ENCODE results near the gene DSTN. TPM values are rescaled to one million over a fixed set of nuclear protein-coding genes. Genes with fewer than 3 reads are reported as not detected.
A peak's percentile ranks its signal among the peaks of the same experiment; 100 is the strongest.

The DSTN gene
- total RNA-seq, 1 experiment from 2014 or later: 9.5 TPM

DNA sequence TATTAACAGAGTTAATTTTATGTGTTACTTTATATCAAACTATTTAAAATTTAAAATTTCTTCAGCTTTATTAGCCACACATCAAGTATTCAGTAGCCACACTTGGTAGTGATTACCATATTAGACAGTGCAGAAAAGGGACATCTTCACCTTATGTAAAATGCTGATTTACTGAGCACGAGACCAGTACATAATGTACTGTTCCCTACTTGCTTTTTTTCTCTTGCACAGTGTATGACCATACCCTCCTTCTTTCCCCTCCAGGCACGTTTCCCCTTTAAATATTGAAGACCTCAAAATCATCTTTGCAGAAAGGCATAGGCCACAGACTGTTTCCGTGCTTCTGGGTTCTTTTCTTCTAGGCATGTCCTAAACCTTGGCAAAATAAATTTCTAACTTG, 17.9 kb downstream of the DSTN start:
- Histone ChIP-seq H3K4me1 (ENCODE audit: low read length) (peaks cover 4% of the 10 kb centered on the region), H3K4me3 (ENCODE audit: low read length) (no peak overlapping the region), H4K20me1 (ENCODE audit: insufficient read depth, low read depth, low read length) (peaks cover 8% of the 10 kb centered on the region; the same call in 1 of the 2 replicates), H3K27ac (ENCODE audit: low read length) (no peak overlapping the region), H3K27me3 (ENCODE audit: low read length) (no peaks in the 10 kb centered on the region), H3K9me2 (replicated peaks; ENCODE audit: insufficient read depth, low read length) (no peaks in the 10 kb centered on the region), H3K4me2 (ENCODE audit: low read depth, low read length, poor library complexity, severe bottlenecking) (no peak overlapping the region), H3K9me3 (ENCODE audit: low read length) (no peaks in the 10 kb centered on the region), H2AFZ (ENCODE audit: low read length) (no peak overlapping the region), H3K36me3 (ENCODE audit: insufficient read depth, low read length) (no peaks in the 10 kb centered on the region), H3K79me2 (ENCODE audit: low read length) (no peaks in the 10 kb centered on the region), H3K9ac (ENCODE audit: low read length) (no peak overlapping the region)
- DNase-seq: peak; percentile 15

DNA sequence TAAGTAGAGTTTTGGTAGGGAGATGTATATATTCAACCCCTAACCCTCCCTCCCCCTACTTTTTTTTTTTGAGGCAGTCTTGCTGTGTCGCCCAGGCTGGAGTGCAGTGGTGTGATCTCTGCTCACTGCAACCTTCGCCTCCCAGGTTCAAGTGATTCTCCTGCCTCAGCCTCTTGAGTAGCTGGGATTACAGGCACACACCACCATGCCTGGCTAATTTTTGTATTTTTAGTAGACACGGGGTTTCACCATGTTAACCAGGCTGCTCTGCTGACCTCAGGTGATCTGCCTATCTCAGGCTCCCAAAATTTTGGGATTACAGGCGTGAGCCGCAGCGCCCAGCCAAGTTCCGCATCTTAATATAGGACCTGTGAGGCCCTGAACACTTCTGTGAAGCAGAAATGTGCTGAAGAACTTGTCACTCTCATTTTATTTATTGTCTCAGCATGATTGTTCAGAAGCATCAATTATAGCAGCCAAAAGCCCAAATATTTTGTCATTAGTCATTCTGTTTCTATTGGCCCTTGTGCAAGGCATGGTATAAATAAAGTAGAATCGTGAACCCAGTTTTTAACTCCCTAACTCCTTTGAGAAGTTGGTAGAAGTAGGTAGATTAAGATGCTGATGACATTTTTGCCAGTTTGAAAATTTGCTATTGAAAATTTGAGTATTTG, 19.4 kb downstream of the DSTN start:
- DNase-seq: no peak
- Histone ChIP-seq H3K4me1 (ENCODE audit: low read length) (no peaks in the 10 kb centered on the region), H3K4me2 (ENCODE audit: low read depth, low read length, poor library complexity, severe bottlenecking) (no peak overlapping the region), H2AFZ (ENCODE audit: low read length) (no peak overlapping the region), H3K9me3 (ENCODE audit: low read length) (no peaks in the 10 kb centered on the region), H3K9me2 (replicated peaks; ENCODE audit: insufficient read depth, low read length) (no peaks in the 10 kb centered on the region), H3K4me3 (ENCODE audit: low read length) (no peak overlapping the region), H3K27me3 (ENCODE audit: low read length) (no peaks in the 10 kb centered on the region), H3K79me2 (ENCODE audit: low read length) (no peaks in the 10 kb centered on the region), H4K20me1 (ENCODE audit: insufficient read depth, low read depth, low read length) (peaks cover 8% of the 10 kb centered on the region; the same call in 1 of the 2 replicates), H3K9ac (ENCODE audit: low read length) (no peak overlapping the region), H3K27ac (ENCODE audit: low read length) (no peak overlapping the region), H3K36me3 (ENCODE audit: insufficient read depth, low read length) (no peaks in the 10 kb centered on the region)

DNA sequence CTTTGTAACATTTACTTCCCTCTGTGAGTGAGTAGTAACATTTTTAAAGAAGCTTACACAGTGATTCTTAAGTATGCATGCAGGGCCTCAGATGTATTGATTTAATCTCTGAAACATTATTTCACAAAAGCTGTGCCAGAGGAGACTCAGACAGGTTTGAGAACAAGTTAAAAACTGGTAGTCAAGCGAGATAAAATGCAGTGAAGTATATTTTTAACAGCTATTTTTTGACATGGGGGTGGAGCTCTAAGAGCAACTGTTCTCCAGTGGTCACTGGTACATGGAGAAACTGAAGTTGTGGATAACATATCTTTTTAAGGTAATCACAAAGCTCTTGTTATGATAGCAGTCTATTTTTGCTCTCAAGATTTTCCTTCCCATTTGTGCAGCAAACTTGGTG, 20.4 kb downstream of the DSTN start:
- H2AFZ ChIP-seq (ENCODE audit: low read length): no peak overlapping the region
- H4K20me1 ChIP-seq (ENCODE audit: insufficient read depth, low read depth, low read length): peaks cover 11% of the 10 kb centered on the region; the same call in 1 of the 2 replicates
- no peak overlapping the region for H3K27ac ChIP-seq (ENCODE audit: low read length)
- no peak for DNase-seq
- no peaks in the 10 kb centered on the region for H3K36me3 ChIP-seq (ENCODE audit: insufficient read depth, low read length)
- no peak overlapping the region for H3K4me3 ChIP-seq (ENCODE audit: low read length)
- H3K9ac ChIP-seq (ENCODE audit: low read length): no peak overlapping the region
- H3K4me2 ChIP-seq (ENCODE audit: low read depth, low read length, poor library complexity, severe bottlenecking): no peak overlapping the region
- no peaks in the 10 kb centered on the region for H3K4me1 ChIP-seq (ENCODE audit: low read length)
- H3K27me3 ChIP-seq (ENCODE audit: low read length): no peaks in the 10 kb centered on the region
- no peaks in the 10 kb centered on the region for H3K9me3 ChIP-seq (ENCODE audit: low read length)
- H3K9me2 ChIP-seq (replicated peaks; ENCODE audit: insufficient read depth, low read length): no peaks in the 10 kb centered on the region
- H3K79me2 ChIP-seq (ENCODE audit: low read length): no peaks in the 10 kb centered on the region

GRCh38 chr20:17593902-17594301, 24.0 kb downstream of the DSTN start:
- no peak overlapping the region for H3K9ac ChIP-seq (ENCODE audit: low read length)
- no peaks in the 10 kb centered on the region for H3K9me2 ChIP-seq (replicated peaks; ENCODE audit: insufficient read depth, low read length)
- H3K36me3 ChIP-seq (ENCODE audit: insufficient read depth, low read length): no peaks in the 10 kb centered on the region
- no peak overlapping the region for H3K4me2 ChIP-seq (ENCODE audit: low read depth, low read length, poor library complexity, severe bottlenecking)
- no peaks in the 10 kb centered on the region for H3K79me2 ChIP-seq (ENCODE audit: low read length)
- H3K4me1 ChIP-seq (ENCODE audit: low read length): no peaks in the 10 kb centered on the region
- H3K4me3 ChIP-seq (ENCODE audit: low read length): no peak overlapping the region
- H3K9me3 ChIP-seq (ENCODE audit: low read length): no peaks in the 10 kb centered on the region
- no peak overlapping the region for H2AFZ ChIP-seq (ENCODE audit: low read length)
- H3K27ac ChIP-seq (ENCODE audit: low read length): no peak overlapping the region
- DNase-seq: no peak
- no peaks in the 10 kb centered on the region for H3K27me3 ChIP-seq (ENCODE audit: low read length)
- peaks cover 30% of the 10 kb centered on the region; the same call in 1 of the 2 replicates for H4K20me1 ChIP-seq (ENCODE audit: insufficient read depth, low read depth, low read length)

DNA sequence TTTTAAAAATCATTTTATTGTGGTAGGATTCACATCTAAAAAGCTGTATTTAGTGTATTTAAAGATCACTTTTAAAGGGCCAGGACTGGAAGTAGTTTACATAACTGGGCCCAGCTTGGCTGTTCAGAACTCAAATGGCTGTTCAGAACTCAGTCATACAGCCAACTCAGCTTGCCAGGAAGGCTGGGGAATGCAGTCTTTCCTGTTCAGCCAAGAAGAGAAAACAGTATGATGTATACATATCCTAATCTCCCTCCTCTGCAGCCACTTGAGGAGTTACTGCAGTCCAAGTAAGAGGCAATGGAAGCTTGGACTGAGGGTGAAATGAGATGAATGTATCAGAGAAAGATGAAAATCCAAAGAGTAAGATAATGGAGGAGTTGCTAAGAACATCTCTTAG, 24.6 kb downstream of the DSTN start:
- Histone ChIP-seq H3K9ac (ENCODE audit: low read length) (no peak overlapping the region), H3K4me2 (ENCODE audit: low read depth, low read length, poor library complexity, severe bottlenecking) (no peak overlapping the region), H3K4me3 (ENCODE audit: low read length) (no peak overlapping the region), H3K4me1 (ENCODE audit: low read length) (no peaks in the 10 kb centered on the region), H3K27me3 (ENCODE audit: low read length) (no peaks in the 10 kb centered on the region), H3K9me2 (replicated peaks; ENCODE audit: insufficient read depth, low read length) (no peaks in the 10 kb centered on the region), H3K36me3 (ENCODE audit: insufficient read depth, low read length) (no peaks in the 10 kb centered on the region), H3K79me2 (ENCODE audit: low read length) (no peaks in the 10 kb centered on the region), H3K27ac (ENCODE audit: low read length) (no peak overlapping the region), H2AFZ (ENCODE audit: low read length) (no peak overlapping the region), H4K20me1 (ENCODE audit: insufficient read depth, low read depth, low read length) (peaks cover 35% of the 10 kb centered on the region; the same call in 1 of the 2 replicates), H3K9me3 (ENCODE audit: low read length) (no peaks in the 10 kb centered on the region)
- peak; percentile 6 for DNase-seq

GRCh38 chr20:17595856-17596255, 26.0 kb downstream of the DSTN start:
- H3K79me2 ChIP-seq (ENCODE audit: low read length): no peaks in the 10 kb centered on the region

DNA sequence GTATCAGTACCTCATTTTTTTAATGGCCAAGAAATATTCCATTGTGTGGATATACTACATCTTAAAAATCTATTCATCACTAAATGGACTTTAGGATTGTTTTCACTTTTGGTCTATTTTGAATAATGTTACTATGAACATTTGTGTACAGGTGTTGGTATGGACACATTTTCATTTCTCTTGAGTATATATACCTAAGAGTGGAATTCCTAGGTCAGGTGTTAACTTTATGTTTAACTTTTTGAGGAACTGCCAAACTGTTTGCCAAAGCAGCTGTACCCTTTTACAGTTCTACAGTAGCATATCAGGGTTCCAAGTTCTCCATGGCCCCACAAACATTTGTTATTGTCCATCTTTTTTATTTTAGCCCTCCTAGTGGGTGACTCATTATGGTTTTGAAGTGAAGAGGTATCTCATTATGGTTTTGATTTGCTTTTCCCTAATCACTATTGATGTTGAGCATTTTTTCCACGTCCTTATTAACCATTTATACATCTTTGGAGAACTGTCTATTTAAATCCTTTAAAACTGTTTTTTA, 28.2 kb downstream of the DSTN start:
- Histone ChIP-seq H3K36me3 (ENCODE audit: insufficient read depth, low read length) (no peaks in the 10 kb centered on the region), H3K27me3 (ENCODE audit: low read length) (no peaks in the 10 kb centered on the region), H3K27ac (ENCODE audit: low read length) (no peak overlapping the region), H3K4me3 (ENCODE audit: low read length) (no peak overlapping the region), H4K20me1 (ENCODE audit: insufficient read depth, low read depth, low read length) (peaks cover 31% of the 10 kb centered on the region; the same call in 1 of the 2 replicates), H2AFZ (ENCODE audit: low read length) (no peak overlapping the region), H3K9me3 (ENCODE audit: low read length) (no peaks in the 10 kb centered on the region), H3K4me1 (ENCODE audit: low read length) (0 out of 2 replicates have a peak, but pooled peaks cover 3% of the 10 kb centered on the region), H3K9me2 (replicated peaks; ENCODE audit: insufficient read depth, low read length) (no peaks in the 10 kb centered on the region), H3K79me2 (ENCODE audit: low read length) (no peaks in the 10 kb centered on the region), H3K9ac (ENCODE audit: low read length) (no peak overlapping the region), H3K4me2 (ENCODE audit: low read depth, low read length, poor library complexity, severe bottlenecking) (no peak overlapping the region)
- no peak for DNase-seq

More at GRCh38 chr20:17595856-17596255, 26.0 kb downstream of the DSTN start:
- no peaks in the 10 kb centered on the region for H3K9me3 ChIP-seq (ENCODE audit: low read length)
- DNase-seq: no peak
- peaks cover 31% of the 10 kb centered on the region; the same call in 1 of the 2 replicates for H4K20me1 ChIP-seq (ENCODE audit: insufficient read depth, low read depth, low read length)
- no peak overlapping the region for H2AFZ ChIP-seq (ENCODE audit: low read length)
- no peaks in the 10 kb centered on the region for H3K9me2 ChIP-seq (replicated peaks; ENCODE audit: insufficient read depth, low read length)
- H3K27me3 ChIP-seq (ENCODE audit: low read length): no peaks in the 10 kb centered on the region
- H3K9ac ChIP-seq (ENCODE audit: low read length): no peak overlapping the region
- H3K36me3 ChIP-seq (ENCODE audit: insufficient read depth, low read length): no peaks in the 10 kb centered on the region
- no peak overlapping the region for H3K27ac ChIP-seq (ENCODE audit: low read length)
- H3K4me1 ChIP-seq (ENCODE audit: low read length): no peaks in the 10 kb centered on the region
- H3K4me3 ChIP-seq (ENCODE audit: low read length): no peak overlapping the region
- H3K4me2 ChIP-seq (ENCODE audit: low read depth, low read length, poor library complexity, severe bottlenecking): no peak overlapping the region

- Histone ChIP-seq H2AFZ (ENCODE audit: low read length) (no peak overlapping the region), H3K36me3 (ENCODE audit: insufficient read depth, low read length) (no peaks in the 10 kb centered on the region), H3K9ac (ENCODE audit: low read length) (no peak overlapping the region), H3K4me1 (ENCODE audit: low read length) (0 out of 2 replicates have a peak, but pooled peaks cover 3% of the 10 kb centered on the region), H3K9me2 (replicated peaks; ENCODE audit: insufficient read depth, low read length) (no peaks in the 10 kb centered on the region), H3K9me3 (ENCODE audit: low read length) (no peaks in the 10 kb centered on the region), H3K79me2 (ENCODE audit: low read length) (no peaks in the 10 kb centered on the region), H3K27me3 (ENCODE audit: low read length) (no peaks in the 10 kb centered on the region), H3K4me2 (ENCODE audit: low read depth, low read length, poor library complexity, severe bottlenecking) (no peak overlapping the region), H3K27ac (ENCODE audit: low read length) (no peak overlapping the region), H3K4me3 (ENCODE audit: low read length) (no peak overlapping the region), H4K20me1 (ENCODE audit: insufficient read depth, low read depth, low read length) (peaks cover 20% of the 10 kb centered on the region; the same call in 1 of the 2 replicates)
- no peak for DNase-seq
Measured at GRCh38 chr20:17601957-17602356, 32.1 kb downstream of the DSTN start.

Measured in Karpas-422 (cell line).